Stimulated activated CD4-positive, alpha-beta T cell treated with anti-CD3 and anti-CD28 coated beads, Interleukin-4, amount 100 ng/mL, for 24 hours (primary cell): Measurements from ENCODE around the gene GDPD5.

ENCODE experiments used
- DNase-seq: peaks from one replicate; pipeline ENCODE4 v3.0.0-alpha.2; 2020

Gene GDPD5, protein sequence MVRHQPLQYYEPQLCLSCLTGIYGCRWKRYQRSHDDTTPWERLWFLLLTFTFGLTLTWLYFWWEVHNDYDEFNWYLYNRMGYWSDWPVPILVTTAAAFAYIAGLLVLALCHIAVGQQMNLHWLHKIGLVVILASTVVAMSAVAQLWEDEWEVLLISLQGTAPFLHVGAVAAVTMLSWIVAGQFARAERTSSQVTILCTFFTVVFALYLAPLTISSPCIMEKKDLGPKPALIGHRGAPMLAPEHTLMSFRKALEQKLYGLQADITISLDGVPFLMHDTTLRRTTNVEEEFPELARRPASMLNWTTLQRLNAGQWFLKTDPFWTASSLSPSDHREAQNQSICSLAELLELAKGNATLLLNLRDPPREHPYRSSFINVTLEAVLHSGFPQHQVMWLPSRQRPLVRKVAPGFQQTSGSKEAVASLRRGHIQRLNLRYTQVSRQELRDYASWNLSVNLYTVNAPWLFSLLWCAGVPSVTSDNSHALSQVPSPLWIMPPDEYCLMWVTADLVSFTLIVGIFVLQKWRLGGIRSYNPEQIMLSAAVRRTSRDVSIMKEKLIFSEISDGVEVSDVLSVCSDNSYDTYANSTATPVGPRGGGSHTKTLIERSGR

DNA sequence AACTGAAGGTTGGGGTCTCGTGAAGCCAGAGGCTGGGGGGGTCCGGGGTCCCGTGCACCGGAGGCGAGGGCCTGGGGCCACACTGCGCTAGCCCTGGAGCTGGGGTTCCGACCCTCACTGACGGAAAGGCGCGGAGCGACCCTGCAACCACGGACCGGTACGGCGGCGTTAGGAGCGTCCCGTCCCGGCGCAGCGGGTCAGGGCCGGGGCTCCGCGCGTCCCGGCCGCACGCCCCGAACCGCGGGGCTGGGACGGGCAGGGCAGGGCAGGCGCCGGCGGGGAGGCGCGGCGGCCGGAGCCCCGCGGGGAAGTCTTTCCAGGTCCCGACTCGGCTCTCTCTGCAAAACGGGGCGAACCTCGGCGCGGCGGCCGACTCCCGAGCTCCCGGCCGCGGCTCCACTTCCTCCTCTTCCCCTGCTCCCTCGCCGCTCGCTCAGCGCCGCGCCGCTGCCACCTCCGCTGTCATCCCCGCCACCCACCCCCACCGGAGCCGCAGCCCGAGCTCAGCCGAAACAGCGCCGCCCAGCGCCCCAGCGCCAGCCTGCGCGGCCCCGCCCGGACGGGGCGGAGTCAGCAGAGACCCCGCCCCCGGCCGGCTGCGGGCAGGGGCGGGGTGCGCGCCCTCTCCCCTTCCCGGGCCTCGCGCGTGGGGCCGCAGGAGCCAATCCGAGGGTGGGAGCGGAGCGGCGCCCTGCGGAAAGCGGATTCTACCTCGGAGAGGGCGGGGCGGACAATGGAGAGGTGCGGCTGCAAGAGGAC is at the start of gene GDPD5:
TSS of gene GDPD5 (minus strand) at position 509 of the 759 bp plus-strand sequence. CDS start 48,206 bp downstream, outside the sequence.
- peak; percentile 87 for DNase-seq

GRCh38 chr11:75574698-75575602 is 49.2 kb upstream of the GDPD5 start:
- DNase-seq, result no peak

- no peak for DNase-seq
Measured at GRCh38 chr11:75572744-75573143, 47.0 kb upstream of the GDPD5 start.

- DNase-seq, result no peak
Measured at GRCh38 chr11:75571625-75572024, 45.9 kb upstream of the GDPD5 start.

GRCh38 chr11:75570559-75571139 is 44.9 kb upstream of the GDPD5 start:
- no peak for DNase-seq

GRCh38 chr11:75568616-75569219 is 43.0 kb upstream of the GDPD5 start:
- no peak for DNase-seq

DNA sequence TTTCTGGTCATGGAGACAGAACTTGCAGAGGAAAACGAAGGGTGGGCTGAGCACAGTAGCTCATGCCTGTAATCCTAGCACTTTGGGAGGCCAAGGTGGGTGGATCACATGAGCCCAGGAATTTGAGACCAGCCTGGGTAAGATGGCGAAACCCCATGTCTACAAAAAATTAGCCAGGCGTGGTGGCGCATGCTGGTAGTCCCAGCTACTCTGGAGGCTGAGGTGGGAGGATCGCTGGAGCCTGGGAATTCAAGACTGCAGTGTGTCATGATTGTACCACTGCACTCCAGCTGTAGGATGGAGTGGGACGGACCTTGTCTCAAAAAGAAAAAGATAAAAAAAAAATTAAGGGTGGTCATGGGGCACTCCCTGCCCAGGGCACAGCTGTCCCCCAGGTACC is 42.2 kb upstream of the GDPD5 start:
- no peak for DNase-seq

DNA sequence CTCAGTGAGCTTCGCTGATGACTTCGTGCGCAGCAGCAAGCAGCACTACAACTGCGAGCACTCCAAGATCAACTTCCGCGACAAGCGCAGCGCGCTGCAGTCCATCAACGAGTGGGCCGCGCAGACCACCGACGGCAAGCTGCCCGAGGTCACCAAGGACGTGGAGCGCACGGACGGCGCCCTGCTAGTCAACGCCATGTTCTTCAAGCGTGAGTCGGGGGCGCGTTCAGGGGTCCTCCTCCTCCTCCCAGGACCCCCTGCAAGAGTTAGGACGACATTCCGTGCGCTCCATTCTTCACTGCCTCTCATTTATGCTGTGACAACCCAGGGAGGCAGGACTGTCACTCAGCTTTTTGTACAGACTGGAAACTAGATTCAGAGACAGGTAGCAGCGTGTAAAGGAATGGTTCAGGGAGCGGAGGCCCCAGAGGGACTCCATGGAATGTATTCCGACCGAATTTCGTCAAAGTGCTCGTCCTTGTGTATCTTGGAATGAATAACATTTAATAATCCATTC is 41.1 kb upstream of the GDPD5 start:
- DNase-seq, result no peak

DNA sequence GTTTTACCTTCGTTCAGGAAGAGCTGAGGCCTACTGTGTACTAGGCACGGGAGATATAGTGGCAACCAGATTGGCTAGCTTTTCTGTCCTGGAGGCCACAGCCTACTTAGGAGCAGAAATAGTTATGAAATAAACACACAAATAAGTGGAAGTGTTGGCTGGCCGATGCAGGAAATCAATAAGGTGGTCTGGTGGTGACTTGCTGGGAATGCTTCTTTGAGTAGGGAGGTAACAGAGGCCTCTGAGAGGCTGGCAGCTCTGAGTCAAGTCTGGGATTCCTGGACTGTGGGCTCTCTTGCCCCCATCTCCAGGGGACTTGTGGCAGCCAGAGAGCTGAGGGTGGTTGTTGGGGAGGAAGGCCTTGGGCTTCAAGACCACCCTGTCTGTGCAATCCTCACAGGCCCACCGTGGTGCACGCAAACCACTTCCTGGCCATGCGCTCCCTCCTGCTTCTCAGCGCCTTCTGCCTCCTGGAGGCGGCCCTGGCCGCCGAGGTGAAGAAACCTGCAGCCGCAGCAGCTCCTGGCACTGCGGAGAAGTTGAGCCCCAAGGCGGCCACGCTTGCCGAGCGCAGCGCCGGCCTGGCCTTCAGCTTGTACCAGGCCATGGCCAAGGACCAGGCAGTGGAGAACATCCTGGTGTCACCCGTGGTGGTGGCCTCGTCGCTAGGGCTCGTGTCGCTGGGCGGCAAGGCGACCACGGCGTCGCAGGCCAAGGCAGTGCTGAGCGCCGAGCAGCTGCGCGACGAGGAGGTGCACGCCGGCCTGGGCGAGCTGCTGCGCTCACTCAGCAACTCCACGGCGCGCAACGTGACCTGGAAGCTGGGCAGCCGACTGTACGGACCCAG is 40.4 kb upstream of the GDPD5 start:
- no peak for DNase-seq

GRCh38 chr11:75565221-75565814 is 39.6 kb upstream of the GDPD5 start:
- DNase-seq, result no peak

DNA sequence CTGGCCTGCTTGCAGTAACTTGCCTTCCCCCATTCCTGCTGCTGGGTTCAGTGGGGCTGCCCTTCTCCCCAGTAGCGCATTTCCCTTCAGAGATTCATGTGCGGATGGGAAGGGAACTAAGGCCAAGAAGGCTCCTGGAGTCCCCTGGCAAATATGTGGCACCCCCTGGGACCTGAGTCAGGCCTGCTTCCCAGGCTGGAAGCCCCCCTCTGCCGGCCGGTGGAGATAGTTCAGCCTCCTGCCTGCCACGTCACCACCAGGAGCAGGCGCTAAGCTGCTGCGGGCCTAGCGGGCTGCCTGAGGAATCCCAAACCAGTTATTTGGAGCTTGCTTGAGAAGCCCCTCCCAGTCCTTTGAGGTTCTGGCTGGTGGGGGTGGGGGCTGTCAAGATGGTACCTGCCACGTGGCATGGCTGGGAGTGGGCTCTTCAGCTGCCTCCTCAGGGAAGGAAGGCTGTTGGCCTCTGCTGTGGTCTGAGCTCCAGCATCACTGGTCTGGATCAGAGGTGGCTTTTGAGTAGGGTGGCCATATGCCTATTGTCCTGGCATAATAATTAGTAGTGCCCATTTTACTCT is 38.3 kb upstream of the GDPD5 start:
- no peak for DNase-seq

- no peak for DNase-seq
Measured at GRCh38 chr11:75563501-75563977, 37.8 kb upstream of the GDPD5 start.

DNA sequence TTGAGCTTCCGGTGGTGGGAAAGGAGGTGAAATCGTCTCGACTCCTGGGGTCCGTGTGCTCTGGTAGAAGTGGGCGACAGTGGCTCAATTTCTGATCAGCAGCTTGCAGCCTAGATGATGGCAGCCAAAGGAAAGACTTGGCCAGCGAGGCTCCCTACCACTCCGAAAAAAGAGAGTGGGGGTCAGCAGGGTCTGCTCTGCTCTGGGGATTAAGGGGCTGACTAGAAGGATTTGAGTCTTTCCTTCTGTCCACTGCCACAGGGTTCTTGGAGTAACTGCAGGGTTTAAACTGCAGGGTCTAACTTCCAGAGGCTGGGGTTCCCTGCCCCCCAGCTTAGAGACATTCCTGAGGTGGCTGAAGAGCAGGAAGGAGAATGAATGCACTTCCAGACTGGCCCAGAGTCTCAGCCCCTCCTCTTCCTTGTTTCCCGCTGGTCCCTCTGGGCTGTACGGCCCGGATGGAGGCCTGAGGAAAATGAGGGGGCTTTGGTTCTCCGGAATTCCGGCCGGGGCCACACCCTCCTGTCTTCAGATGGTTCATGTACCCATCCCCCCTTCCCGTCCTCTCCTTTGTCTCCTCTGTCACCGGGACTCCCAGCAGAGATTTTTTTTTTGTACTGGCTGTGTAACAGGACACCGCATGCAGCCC is 37.2 kb upstream of the GDPD5 start:
- DNase-seq, result no peak

GRCh38 chr11:75562048-75562835 is 36.5 kb upstream of the GDPD5 start, which contains the start of gene SERPINH1:
TSS of gene SERPINH1 (plus strand) at chr11:75562253. CDS start at chr11:75566350, 4,097 bp downstream.
- DNase-seq, result peak; percentile 81

DNA sequence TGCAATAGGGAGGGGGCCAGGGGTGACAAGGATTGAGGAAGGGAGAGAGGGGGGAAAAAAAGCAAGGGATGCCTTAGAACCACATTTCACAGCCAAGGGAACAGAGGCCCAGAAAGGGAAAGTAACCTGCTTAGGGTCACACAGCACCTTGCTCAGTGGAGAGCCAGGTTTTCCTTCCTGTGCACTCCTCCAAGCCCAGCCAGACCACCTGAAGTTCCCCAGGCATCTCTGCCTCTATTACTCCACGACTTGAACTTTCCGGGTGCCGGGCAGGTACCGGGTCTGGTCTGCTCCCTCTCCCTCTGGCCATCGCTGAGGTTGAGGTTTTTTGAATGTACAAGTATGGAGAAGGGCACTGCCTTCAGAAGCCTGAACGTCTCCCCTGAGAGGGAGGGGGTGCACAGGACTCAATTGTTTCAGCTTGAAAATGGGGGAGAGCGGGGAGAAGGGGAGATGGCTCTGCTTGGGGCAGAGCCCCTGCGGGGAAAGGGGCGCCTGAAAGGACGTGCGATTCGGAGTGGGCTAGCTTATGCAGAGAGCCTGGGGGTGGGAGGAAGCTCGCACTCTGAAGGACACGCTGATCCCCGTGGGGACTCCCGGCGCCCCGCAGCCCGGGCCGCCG is 35.8 kb upstream of the GDPD5 start:
- DNase-seq, result no peak

GRCh38 chr11:75560644-75561043 is 34.9 kb upstream of the GDPD5 start:
- DNase-seq, result no peak
